Right lobe of liver (tissue), 4 donors: ENCODE results near the gene AIMP1.

Source experiments
- CTCF ChIP-seq, 4 donors: fragments of 200-600 bp in 3 of 4; fragments of 450-650 bp in 1 of 4; IDR thresholded peaks; one replicate each; pipeline versions ENCODE4 v1.5.1 to v1.8.0; 2016 to 2022; ENCODE audit warnings: antibody characterized with exemption in 4 of 4, mild to moderate bottlenecking in 2 of 4
- POLR2A ChIP-seq: fragments of 450-650 bp; IDR thresholded peaks from one replicate; pipeline ENCODE4 v1.6.1; 2017; ENCODE audit warnings: antibody characterized with exemption, mild to moderate bottlenecking
- donor health status: DM: no; HTN: no; CAD: no.
- donor health status: DM: no; HTN: no; CAD: no.
- donor health status: DM: no; HTN: yes; CAD: no.

GRCh38 chr4:106370214-106370613, 53.9 kb downstream of the AIMP1 start:
- TF ChIP-seq CTCF (IDR thresholded peaks at IDR 0.05): no peak
- TF ChIP-seq POLR2A: no peak
